Testis (tissue), 2 donors: ENCODE measurements around the gene MNS1.

Experiments used
- CTCF ChIP-seq, 3 experiments: fragments of 450-650 bp in 2 of 3; fragments of 200-600 bp in 1 of 3; sonication (generic) in 1 of 3; IDR thresholded peaks; one replicate each; pipeline ENCODE4 v1.5.1; 2016 to 2019; ENCODE audit warnings: antibody characterized with exemption in 3 of 3, mild to moderate bottlenecking in 2 of 3, moderate library complexity in 1 of 3
- POLR2A ChIP-seq: fragments of 450-650 bp; IDR thresholded peaks from one replicate; pipeline ENCODE4 v1.6.1; 2017; ENCODE audit warnings: antibody characterized with exemption, mild to moderate bottlenecking, moderate library complexity

GRCh38 chr15:56490461-56490860 is 25.5 kb upstream of the MNS1 start:
- no peak for TF ChIP-seq CTCF (IDR thresholded peaks at IDR 0.05)
- TF ChIP-seq POLR2A, result no peak
